RWPE2 (cell line): ENCODE measurements around the gene MAPT.

ENCODE experiments used
- ATAC-seq: fragments of 200-7000 bp; cut with Tn5 transposase; 3 replicates; pipeline ENCODE4 v1.9.1; 2021; ENCODE audit warnings: low read depth
- DNase-seq: peaks from one replicate; pipeline ENCODE4 v3.0.0-alpha.2; 2020; ENCODE audit warnings: low spot score
- H3K27ac ChIP-seq: fragments of 450-650 bp; 2 replicates; pipeline ENCODE4 v1.5.1; 2017; ENCODE audit warnings: mild to moderate bottlenecking; ENCODE audit not compliant: poor library complexity, severe bottlenecking
- H3K27me3 ChIP-seq: fragments of 250-450 bp; sonication (Bioruptor Pico); 2 replicates; pipeline ENCODE4 v1.5.1; 2021; ENCODE audit warnings: mild to moderate bottlenecking, moderate library complexity; ENCODE audit not compliant: insufficient read depth, poor library complexity, severe bottlenecking
- H3K36me3 ChIP-seq: fragments of 250-450 bp; sonication (Bioruptor Pico); 2 replicates; pipeline ENCODE4 v1.5.1; 2020; ENCODE audit warnings: low read depth, mild to moderate bottlenecking, moderate library complexity
- H3K4me1 ChIP-seq: fragments of 250-450 bp; sonication (Bioruptor Pico); 2 replicates; pipeline ENCODE4 v1.5.1; 2021; ENCODE audit warnings: mild to moderate bottlenecking, moderate library complexity; ENCODE audit not compliant: insufficient read depth, poor library complexity, severe bottlenecking
- H3K4me3 ChIP-seq: fragments of 250-450 bp; sonication (Bioruptor Pico); 2 replicates; pipeline ENCODE4 v1.5.1; 2021; ENCODE audit warnings: mild to moderate bottlenecking, moderate library complexity; ENCODE audit not compliant: severe bottlenecking
- H3K9me3 ChIP-seq: fragments of 250-450 bp; sonication (Bioruptor Pico); 2 replicates; pipeline ENCODE4 v1.5.1; 2021; ENCODE audit warnings: mild to moderate bottlenecking, moderate library complexity; ENCODE audit not compliant: severe bottlenecking
- CTCF ChIP-seq: fragments of 450-650 bp; IDR thresholded peaks from one replicate; pipeline ENCODE4 v1.5.1; 2017; ENCODE audit warnings: mild to moderate bottlenecking, moderate library complexity; ENCODE audit not compliant: poor library complexity, severe bottlenecking

Gene MAPT

GRCh38 chr17:45873728-45874127 lies 20.6 kb upstream of the MAPT start:
- Histone ChIP-seq H3K27me3 (no peaks in the 10 kb centered on the region), H3K4me3 (no peak overlapping the region), H3K4me1 (no peaks in the 10 kb centered on the region), H3K27ac (no peak overlapping the region), H3K9me3 (no peaks in the 10 kb centered on the region), H3K36me3 (no peaks in the 10 kb centered on the region)
- ATAC-seq (peak; percentile 49; the same call in 2 of the 3 replicates), DNase-seq (no peak)
- TF ChIP-seq CTCF = no peak

- Histone ChIP-seq H3K27me3 (no peaks in the 10 kb centered on the region), H3K4me1 (no peaks in the 10 kb centered on the region), H3K4me3 (no peak overlapping the region), H3K36me3 (no peaks in the 10 kb centered on the region), H3K27ac (no peak overlapping the region), H3K9me3 (no peaks in the 10 kb centered on the region)
- ATAC-seq = no peak
- DNase-seq = no peak
- TF ChIP-seq CTCF = no peak
Observed at GRCh38 chr17:45874151-45874550, 20.2 kb upstream of the MAPT start.

GRCh38 chr17:45876539-45876938 lies 17.8 kb upstream of the MAPT start:
- no peak overlapping the region for H3K27ac ChIP-seq
- ATAC-seq = no peak
- no peak for DNase-seq
- H3K9me3 ChIP-seq = no peaks in the 10 kb centered on the region
- no peaks in the 10 kb centered on the region for H3K36me3 ChIP-seq
- no peak overlapping the region for H3K4me3 ChIP-seq
- H3K27me3 ChIP-seq = no peaks in the 10 kb centered on the region
- H3K4me1 ChIP-seq = no peaks in the 10 kb centered on the region
- TF ChIP-seq CTCF = no peak

- Histone ChIP-seq H3K27ac (no peak overlapping the region), H3K4me3 (no peak overlapping the region), H3K4me1 (no peaks in the 10 kb centered on the region), H3K9me3 (no peaks in the 10 kb centered on the region), H3K27me3 (no peaks in the 10 kb centered on the region), H3K36me3 (no peaks in the 10 kb centered on the region)
- ATAC-seq (no peak), DNase-seq (no peak)
- no peak for TF ChIP-seq CTCF
Observed at GRCh38 chr17:45877467-45877866, 16.9 kb upstream of the MAPT start.

GRCh38 chr17:45883063-45883462 lies 11.3 kb upstream of the MAPT start:
- no peak overlapping the region for H3K4me3 ChIP-seq
- H3K27me3 ChIP-seq = no peaks in the 10 kb centered on the region
- no peak overlapping the region for H3K27ac ChIP-seq
- H3K9me3 ChIP-seq = no peaks in the 10 kb centered on the region
- ATAC-seq = no peak
- no peak for DNase-seq
- H3K36me3 ChIP-seq = no peaks in the 10 kb centered on the region
- no peaks in the 10 kb centered on the region for H3K4me1 ChIP-seq
- no peak for TF ChIP-seq CTCF
